ENCODE measurements around the gene IRF6.

Gene IRF6

GRCh38 chr1:209786146-209786545 lies 19.8 kb downstream of the IRF6 start:
- no peak for DNase-seq

- DNase-seq: no peak
Measured at GRCh38 chr1:209785592-209785991, 20.4 kb downstream of the IRF6 start.

- peak; percentile 99 for DNase-seq
Measured at GRCh38 chr1:209784265-209785169, 21.4 kb downstream of the IRF6 start, which contains the start of gene C1orf74. TSS of gene C1orf74 (minus strand) at chr1:209784559. CDS start at chr1:209783634, 925 bp downstream.

- DNase-seq: no peak
Measured at GRCh38 chr1:209783386-209783785, 22.6 kb downstream of the IRF6 start.

- DNase-seq: no peak
Measured at GRCh38 chr1:209780268-209780667, 25.7 kb downstream of the IRF6 start.

GRCh38 chr1:209778102-209778501 lies 27.8 kb downstream of the IRF6 start:
- no peak for DNase-seq

GRCh38 chr1:209777587-209777986 lies 28.4 kb downstream of the IRF6 start:
- no peak for DNase-seq

GRCh38 chr1:209775678-209776077 lies 30.3 kb downstream of the IRF6 start:
- DNase-seq: no peak

GRCh38 chr1:209774592-209774991 lies 31.4 kb downstream of the IRF6 start:
- no peak for DNase-seq

GRCh38 chr1:209772126-209772525 lies 33.8 kb downstream of the IRF6 start:
- DNase-seq: no peak

- DNase-seq: no peak
Measured at GRCh38 chr1:209770636-209771415, 35.1 kb downstream of the IRF6 start.

- no peak for DNase-seq
Measured at GRCh38 chr1:209769971-209770370, 36.0 kb downstream of the IRF6 start.

- DNase-seq: no peak
Measured at GRCh38 chr1:209769171-209769904, 36.6 kb downstream of the IRF6 start.

- DNase-seq: no peak
Measured at GRCh38 chr1:209768354-209768774, 37.6 kb downstream of the IRF6 start.

GRCh38 chr1:209767706-209768105 lies 38.2 kb downstream of the IRF6 start:
- DNase-seq: no peak

- DNase-seq: no peak
Measured at GRCh38 chr1:209767096-209767495, 38.8 kb downstream of the IRF6 start.

- DNase-seq: no peak
Measured at GRCh38 chr1:209766051-209766450, 39.9 kb downstream of the IRF6 start.

- DNase-seq: no peak
Measured at GRCh38 chr1:209761011-209761635, 44.8 kb downstream of the IRF6 start.

- DNase-seq: no peak
Measured at GRCh38 chr1:209759829-209760359, 46.0 kb downstream of the IRF6 start.

- DNase-seq: no peak
Measured at GRCh38 chr1:209758400-209758799, 47.5 kb downstream of the IRF6 start.

- DNase-seq: no peak
Measured at GRCh38 chr1:209756615-209757445, 49.1 kb downstream of the IRF6 start.

All from DMS79 treated with DMSO at 0.1 percent for 48 hours (cell line).